GM12873 (cell line): ENCODE measurements around the gene FKRP.

Source experiments
- CTCF ChIP-seq: IDR thresholded peaks from 2 replicates; pipeline ENCODE4 v1.5.1; 2012; ENCODE audit warnings: low read depth, mild to moderate bottlenecking, moderate library complexity, low read length, control low read depth; ENCODE audit not compliant: insufficient read depth; ENCODE audit errors: missing control alignments

The FKRP gene

DNA sequence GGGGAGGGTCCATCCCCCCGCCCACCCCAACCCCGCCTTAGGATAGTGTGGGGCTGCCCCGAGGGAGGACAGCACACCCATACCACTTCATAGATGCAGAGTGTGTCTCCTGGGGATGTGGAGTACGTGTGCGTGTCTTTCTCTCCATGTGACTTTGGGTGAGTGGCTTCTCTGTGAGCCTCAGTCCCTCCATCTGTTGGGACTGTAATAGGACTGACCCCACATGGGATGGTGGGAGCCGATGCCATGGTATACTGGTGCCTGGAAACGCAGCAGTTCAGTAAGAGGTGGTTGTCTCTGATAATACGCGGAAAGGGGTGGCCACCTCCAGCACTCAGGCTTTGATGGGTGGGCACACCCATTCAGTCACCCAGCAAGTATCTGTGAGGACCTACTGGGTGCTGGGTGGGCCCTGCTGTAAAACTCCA is 28.1 kb upstream of the FKRP start:
- no peak for TF ChIP-seq CTCF

- no peak for TF ChIP-seq CTCF
Measured at GRCh38 chr19:46718157-46718933, 27.5 kb upstream of the FKRP start.

DNA sequence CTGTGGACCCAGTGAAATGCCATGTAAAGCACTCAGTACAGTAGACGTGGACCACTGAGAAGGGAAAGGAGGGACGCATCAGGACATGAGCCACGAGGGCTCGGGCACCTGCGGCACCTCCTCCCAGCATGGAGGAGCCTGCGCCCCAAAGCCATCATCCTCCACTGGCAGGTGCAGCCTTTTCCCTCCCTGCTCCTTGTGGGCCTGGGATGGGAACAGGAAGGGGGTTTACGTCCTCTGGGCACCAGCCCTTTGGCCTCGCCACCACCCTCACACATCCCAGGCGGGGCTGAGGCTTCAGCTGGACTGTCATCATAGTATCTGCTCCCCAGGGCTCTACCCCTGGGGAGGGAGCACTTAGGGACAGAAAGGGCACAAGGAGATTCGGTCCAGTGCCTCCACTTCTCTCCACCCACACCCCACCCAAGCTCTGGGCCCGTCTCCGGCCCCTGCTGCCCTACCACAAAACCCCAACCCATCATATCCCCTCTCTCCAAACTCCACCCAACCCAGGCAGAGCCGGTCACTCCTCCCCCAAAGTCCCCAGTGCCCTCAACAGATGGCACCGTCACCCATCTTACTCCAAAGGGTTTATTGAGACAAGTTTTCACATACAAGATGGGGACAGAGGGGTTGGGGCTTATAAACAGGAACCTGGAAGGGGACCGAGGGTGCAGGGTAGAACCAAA is 26.8 kb upstream of the FKRP start:
- TF ChIP-seq CTCF: no peak

DNA sequence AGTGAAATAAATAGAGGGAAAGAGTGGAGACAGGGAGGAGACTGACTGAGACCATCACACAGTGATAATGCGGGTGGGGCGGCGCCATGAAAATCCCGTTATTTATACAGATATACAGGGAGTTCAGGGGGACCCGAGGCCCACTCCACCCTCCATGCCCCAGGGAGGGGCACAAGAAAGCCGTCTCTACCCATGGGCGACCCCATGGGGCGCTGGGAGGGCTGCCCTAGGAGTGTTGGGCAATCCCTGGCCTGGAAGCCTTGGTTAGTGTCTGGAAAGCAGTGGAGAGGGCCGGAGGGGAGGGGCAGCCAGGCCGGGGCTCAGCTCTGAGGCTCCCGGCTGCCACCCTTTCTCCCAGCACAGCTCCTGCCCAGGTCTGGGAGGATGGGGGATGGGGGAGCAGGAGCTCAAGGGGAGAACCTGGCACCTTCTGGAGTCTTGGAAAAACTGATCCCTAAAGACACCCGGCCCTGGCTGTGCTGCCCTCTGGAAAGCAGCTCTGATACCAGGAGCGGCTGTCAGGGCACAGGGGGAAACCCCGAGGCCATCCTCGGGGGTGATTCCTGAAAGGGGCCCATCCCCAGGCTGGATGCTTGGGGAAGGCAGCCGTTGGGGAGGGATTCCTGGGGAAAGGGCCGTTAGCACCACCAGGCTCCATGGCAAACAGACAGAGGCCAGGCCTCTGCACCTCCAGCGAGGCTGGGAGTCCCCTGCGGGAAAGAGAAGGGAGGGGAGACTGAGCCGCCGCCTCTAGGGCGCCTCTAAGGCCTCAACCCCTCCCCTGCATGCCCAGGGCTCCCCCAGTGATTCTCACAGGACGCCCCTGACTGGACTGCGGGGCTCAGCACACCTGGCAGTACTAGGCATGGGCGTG is 26.0 kb upstream of the FKRP start:
- no peak for TF ChIP-seq CTCF

GRCh38 chr19:46720503-46721239 is 25.2 kb upstream of the FKRP start:
- TF ChIP-seq CTCF: no peak

DNA sequence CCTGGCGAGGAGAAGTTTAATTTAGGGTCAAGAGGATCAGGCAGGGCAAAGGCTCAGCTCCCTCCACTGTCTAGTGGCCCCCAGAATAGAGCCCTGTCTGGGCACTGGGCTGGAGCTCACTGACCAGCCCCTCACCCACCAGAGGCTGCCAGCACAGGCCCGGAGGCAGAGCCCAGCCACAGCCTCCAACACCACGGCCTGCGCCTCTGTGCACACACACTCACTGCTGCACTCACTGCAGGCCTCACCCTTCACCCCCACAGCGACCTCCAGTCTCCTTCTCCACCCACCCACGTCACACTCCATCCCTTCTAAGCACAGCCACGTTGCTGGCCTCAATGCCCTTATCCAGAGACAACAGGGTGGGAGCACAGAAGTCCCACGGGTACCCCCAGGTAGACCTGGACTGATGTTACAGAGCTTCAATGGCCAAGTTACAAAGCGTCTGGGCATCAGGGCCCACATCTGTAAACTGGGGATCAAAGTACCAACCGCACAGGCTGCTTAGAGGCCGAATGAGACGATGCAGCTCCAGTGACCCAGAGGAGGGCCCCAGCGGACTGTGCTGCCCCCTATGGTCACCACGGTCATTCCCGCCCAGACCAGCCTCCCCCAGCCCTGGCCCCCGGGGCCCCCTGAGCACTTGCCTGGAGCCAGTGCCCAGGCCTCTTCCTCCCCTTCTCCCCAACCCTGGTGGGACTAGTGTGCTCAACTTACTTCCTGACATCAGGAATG is 24.4 kb upstream of the FKRP start:
- peak; percentile 15 for TF ChIP-seq CTCF
